WTC11 (cell line): ENCODE data around the gene CDK17.

Source experiments
- ZNF671 ChIP-seq: fragments of 250-450 bp; sonication (Bioruptor Pico); IDR thresholded peaks from 2 replicates; pipeline ENCODE4 v1.8.0; 2021; ENCODE audit warnings: mild to moderate bottlenecking
- TF ChIP-seq, protein P1 (sequence below): fragments of 200-600 bp; IDR thresholded peaks from 2 replicates; pipeline ENCODE4 v1.8.0; 2022; ENCODE audit warnings: antibody characterized with exemption
- TF ChIP-seq, protein P2 (sequence below): sonication (generic); formaldehyde crosslinking; IDR thresholded peaks from 2 replicates; pipeline ENCODE4 v1.8.0; 2022; ENCODE audit warnings: mild to moderate bottlenecking, missing genetic modification reagents

DNA sequence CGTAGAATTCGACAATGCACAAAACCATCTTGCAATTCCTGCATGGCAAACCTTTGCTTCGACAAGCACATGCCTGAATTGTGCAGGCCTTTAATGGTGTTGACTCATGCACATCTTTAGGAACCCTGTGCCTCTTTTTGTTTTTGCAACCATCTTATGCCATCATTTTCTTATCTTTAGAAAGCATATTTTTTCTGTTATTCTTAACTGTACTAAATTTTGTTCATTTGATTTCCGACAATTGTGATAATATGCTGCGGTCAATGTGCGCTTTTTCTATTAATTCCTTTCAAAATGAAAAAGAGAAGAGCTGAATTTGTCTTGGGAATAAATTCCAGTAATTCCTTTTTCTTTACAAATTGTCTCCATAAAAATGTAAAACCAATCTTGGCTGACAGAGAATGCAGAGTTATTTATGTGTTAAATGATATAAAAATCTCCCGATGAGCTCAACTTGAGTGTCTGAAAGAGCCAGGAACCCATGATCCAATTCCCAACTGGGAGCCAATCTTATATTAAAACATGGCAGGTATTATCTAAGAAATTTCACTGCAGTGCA lies 20.1 kb upstream of the CDK17 start:
- TF ChIP-seq ZNF671 = no peak
- TF ChIP-seq, protein P1, sequence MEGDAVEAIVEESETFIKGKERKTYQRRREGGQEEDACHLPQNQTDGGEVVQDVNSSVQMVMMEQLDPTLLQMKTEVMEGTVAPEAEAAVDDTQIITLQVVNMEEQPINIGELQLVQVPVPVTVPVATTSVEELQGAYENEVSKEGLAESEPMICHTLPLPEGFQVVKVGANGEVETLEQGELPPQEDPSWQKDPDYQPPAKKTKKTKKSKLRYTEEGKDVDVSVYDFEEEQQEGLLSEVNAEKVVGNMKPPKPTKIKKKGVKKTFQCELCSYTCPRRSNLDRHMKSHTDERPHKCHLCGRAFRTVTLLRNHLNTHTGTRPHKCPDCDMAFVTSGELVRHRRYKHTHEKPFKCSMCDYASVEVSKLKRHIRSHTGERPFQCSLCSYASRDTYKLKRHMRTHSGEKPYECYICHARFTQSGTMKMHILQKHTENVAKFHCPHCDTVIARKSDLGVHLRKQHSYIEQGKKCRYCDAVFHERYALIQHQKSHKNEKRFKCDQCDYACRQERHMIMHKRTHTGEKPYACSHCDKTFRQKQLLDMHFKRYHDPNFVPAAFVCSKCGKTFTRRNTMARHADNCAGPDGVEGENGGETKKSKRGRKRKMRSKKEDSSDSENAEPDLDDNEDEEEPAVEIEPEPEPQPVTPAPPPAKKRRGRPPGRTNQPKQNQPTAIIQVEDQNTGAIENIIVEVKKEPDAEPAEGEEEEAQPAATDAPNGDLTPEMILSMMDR = no peak
- TF ChIP-seq, protein P2, sequence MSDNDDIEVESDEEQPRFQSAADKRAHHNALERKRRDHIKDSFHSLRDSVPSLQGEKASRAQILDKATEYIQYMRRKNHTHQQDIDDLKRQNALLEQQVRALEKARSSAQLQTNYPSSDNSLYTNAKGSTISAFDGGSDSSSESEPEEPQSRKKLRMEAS = no peak
